DMS114 treated with DMSO at 0.1 percent for 48 hours (cell line): ENCODE measurements around the gene MICAL2.

Experiments
- DNase-seq: peaks from one replicate; lab custom pipeline; 2025; ENCODE audit not compliant: unreplicated experiment; lab: John Stamatoyannopoulos, UW

The MICAL2 gene

GRCh38 chr11:12200991-12201985 is 90.9 kb downstream of the MICAL2 start:
- DNase-seq: no peak

DNA sequence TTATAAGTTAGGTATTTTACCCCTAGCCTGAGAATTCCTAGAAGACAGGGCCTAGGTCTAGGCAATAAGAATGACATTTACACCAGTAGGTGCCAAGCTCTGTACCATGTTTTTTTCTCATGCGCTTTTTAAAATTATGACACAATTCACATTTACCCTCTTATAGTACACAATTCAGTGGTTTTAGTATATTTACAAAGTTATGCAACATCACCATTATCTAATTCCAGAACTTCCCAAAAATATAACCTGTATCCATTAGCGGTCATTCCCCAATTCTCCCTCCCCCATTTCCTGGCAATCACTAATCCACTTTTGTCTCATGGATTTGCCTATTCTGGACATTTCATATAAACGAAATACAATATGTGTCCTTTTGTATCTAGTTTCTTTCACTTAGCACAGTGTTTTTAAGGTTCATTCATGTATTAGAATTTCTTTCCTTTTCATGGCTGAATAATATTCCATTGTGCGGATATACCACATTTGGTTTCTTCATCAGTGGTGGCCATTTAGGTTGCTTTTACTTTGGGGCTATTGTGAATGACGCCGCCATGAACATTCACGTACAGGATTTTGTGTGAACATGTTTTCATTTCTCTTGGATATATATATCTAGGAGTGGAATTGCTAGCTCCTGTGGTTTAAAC is 92.4 kb downstream of the MICAL2 start:
- DNase-seq: no peak

GRCh38 chr11:12204506-12204905 is 94.1 kb downstream of the MICAL2 start:
- DNase-seq: no peak

DNA sequence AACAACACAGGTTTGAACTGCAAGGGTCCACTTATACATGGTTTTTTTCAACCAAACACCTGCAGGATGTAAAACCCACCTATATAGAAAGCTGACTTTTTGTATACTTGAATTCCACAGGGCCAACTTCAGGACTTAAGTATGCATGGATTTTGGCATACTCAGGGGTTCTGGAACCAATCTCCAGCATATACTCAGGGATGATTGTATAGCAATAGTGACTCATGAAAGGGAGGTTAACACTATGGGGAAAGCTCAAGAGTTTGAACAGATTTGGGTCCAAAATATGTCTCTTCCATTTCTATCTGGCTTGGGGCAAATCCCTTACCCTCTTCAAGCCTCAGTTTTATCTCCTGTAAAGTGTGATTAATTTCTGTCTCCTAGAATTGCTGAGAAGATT is 94.9 kb downstream of the MICAL2 start:
- DNase-seq: no peak

DNA sequence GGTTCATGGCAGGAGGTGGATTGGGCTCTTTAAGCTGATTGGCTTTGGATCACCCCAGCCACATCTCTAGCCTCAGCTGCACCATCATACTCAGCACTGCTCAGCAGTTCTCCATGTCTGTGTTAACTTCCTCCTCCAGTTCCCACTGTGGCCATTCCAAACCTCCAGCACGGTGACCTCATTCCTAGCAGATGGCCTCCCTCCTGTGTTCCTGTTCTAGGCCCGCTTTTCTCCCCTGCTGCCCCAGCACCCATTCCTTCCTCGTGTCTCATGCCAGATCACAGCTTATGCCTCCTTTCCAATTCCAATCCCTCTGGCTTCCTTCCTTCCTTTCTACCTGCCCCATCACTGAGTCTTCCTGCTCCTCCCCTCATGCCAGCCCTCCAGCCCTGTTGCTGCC is 96.1 kb downstream of the MICAL2 start:
- DNase-seq: no peak

DNA sequence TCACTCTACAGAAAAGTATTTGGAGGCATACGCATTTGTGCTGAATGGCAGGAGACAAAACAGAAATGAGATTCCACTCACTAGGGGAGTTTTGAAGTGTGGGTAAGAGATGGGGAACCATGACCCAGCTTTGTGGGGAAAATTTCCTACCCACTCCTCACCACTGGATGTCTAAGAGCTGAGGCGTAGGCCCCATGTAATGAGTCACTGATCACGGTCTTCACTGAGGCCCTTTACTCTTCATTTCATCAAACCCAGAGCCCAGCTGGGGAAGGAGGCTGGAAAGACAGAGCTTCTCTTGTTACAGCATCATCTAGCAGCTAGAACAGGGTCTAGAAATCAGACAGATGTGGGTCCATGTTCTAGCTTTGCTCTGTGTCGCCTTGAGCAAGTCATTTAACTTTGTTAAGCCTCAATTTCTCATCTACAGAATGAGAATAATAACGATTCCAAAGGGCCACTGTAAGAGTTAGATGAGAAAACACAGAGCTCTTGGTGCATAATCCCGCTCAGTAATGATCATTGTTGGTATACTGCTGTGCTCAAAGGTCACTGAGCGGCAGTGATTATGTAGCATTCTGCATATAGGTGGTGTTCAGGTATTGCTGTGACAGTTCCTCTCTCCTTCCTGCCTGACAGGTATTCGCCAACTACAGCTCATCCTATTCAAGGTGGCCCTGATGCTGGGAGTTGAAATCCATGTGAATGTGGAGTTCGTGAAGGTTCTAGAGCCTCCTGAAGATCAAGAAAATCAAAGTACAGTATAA is 97.2 kb downstream of the MICAL2 start:
- DNase-seq: no peak

GRCh38 chr11:12209096-12209495 is 98.7 kb downstream of the MICAL2 start:
- DNase-seq: no peak

- no peak for DNase-seq
Measured at GRCh38 chr11:12210200-12210599, 99.8 kb downstream of the MICAL2 start.

GRCh38 chr11:12211331-12212065 is 101.1 kb downstream of the MICAL2 start:
- no peak for DNase-seq

- no peak for DNase-seq
Measured at GRCh38 chr11:12212174-12212820, 101.9 kb downstream of the MICAL2 start.

DNA sequence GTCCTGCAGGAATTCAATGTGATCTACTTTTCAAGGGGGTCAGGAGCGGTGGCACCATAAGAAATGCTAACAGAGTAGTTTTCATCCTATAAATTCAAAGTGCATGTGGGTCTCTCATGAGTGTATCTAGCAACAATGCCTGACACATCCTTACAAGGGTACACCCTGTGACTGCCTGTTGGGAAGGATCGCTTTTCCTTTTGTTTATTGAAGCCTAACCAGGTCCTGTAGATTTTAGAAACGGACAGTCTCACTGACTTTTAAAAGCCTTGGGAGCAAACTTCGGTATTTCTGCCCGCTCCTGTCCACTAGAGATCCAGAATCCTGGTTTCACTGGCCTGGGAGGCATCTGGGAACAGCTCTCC is 102.4 kb downstream of the MICAL2 start:
- no peak for DNase-seq

DNA sequence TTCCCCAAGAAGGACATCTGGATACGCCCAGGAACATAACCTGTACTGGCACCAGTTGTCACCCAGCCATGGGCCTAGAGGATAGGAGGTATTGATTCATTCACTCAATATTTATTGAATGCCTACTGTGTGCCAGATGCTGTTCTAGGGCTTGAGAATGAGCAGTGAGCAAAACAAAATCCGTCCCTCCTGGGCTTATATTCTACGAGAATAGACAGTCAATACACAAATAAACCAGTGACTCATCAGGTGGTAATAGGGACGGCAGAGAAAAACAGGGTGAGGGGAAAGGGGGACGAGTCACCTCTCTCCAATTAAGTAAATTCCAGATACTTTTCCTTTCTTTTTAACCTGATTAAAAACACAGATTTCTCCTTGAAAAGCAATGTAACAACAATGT is 103.5 kb downstream of the MICAL2 start:
- no peak for DNase-seq

DNA sequence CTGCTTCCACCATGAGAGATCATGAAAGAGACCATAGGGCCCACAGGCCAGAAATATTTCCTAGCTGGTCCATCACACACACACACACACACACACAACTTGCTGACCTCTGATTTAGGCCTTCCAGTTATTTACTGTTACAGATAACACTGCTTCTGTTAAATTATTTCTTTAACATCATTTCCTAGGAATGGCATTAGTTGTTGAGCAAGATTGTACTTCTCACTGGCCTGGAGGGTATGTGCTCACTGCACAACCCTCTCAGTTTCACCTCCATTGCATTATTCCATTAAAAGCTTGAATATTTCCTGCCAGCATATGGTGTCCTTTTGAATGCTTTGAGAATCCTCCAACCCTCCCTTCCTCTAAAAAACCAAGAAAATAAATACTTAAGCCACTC is 104.4 kb downstream of the MICAL2 start:
- DNase-seq: no peak

GRCh38 chr11:12215181-12215593 is 104.8 kb downstream of the MICAL2 start:
- DNase-seq: no peak

GRCh38 chr11:12216041-12216451 is 105.7 kb downstream of the MICAL2 start:
- DNase-seq: no peak

- DNase-seq: no peak
Measured at GRCh38 chr11:12216671-12217374, 106.4 kb downstream of the MICAL2 start.

GRCh38 chr11:12217879-12218278 is 107.5 kb downstream of the MICAL2 start:
- DNase-seq: no peak

DNA sequence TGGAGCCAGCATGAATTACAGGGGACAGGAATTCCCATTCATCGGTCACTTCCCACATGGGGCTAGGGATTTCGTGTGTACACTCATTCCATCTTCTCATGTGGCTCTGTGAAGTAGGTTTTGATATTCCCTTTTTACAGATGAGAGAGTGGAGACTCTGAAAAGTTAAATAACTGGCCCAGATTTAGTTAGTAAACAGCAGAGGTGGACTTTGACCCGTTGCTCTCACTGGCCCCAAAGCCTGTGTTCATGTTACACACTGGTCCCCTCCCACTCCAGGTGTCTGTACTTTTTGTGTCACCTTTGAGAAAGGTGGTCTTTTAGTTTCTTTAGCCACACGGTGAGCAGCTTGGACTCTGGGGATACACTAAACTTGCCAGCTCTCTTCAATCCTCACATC is 108.5 kb downstream of the MICAL2 start:
- no peak for DNase-seq

DNA sequence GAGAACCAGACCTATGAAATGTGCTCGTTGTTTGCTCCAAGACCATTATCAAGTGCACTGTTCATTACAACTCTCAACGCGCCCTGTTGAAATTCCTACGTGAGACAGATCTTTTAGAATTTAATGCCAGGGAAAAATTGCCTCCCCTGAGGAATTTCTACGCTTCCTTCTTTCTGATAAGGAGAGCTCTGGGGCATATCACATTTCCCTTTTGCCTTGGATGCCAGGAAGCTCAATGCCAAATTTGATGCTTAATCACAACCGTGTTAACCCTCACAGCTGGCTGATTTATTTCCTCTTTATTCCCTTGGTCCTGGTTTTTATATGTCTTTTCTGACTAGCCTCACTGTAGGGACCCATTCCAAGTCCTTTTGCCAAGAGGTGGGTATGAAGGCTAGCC is 109.4 kb downstream of the MICAL2 start:
- no peak for DNase-seq

DNA sequence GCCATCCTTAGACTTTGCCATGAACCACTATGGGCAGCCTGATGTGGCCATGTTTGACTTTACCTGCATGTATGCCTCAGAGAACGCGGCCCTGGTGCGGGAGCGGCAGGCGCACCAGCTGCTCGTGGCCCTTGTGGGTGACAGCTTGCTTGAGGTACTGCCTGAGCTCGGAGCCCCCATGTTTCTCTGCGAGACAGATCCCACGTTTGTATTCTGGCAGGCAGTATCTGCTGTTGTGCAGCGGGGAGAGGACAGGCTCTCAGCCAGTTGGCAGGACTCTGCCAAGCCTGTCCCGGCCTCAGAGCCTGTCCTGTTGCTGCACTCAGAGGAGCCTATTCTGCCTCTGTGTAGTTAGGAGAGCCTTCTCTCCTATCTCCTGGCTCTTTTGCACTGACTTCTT is 109.9 kb downstream of the MICAL2 start:
- DNase-seq: no peak
